IMR-90 (cell line): ENCODE data around the gene EXOC6. TPM values are rescaled to one million over a fixed set of nuclear protein-coding genes. Genes with fewer than 3 reads are reported as not detected.

Experiments
- ATAC-seq: fragments of 200-7000 bp; cut with Tn5 transposase; 2 replicates; pipeline ENCODE4 v1.9.1; 2020; ENCODE audit warnings: low read depth, mild to moderate bottlenecking, moderate library complexity
- BruUV-seq: library from RNA; stranded (reverse); fragments of 400-500 nt; replicated peaks from 2 replicates; lab custom pipeline; 2021; lab: Mats Ljungman, UMichigan
- CTCF ChIA-PET: fragments of 300-600 bp; formaldehyde crosslinking; extraction: SDS; loops from one replicate; lab custom pipeline; 2021; ENCODE audit warnings: antibody characterized with exemption; lab: Yijun Ruan, JAX
- POLR2A ChIA-PET: fragments of 300-600 bp; sonication (Branson Sonifier 250); formaldehyde crosslinking; loops from one replicate; lab custom pipeline; 2022; ENCODE audit warnings: antibody characterized with exemption; ENCODE audit not compliant: unreplicated experiment; lab: Charles Lee
- DNase-seq: peaks from one replicate; pipeline ENCODE4 v3.0.0; 2013
- H2AFZ ChIP-seq: replicated peaks from 2 replicates; pipeline ENCODE3; 2013; ENCODE audit warnings: low read length, mild to moderate bottlenecking; ENCODE audit not compliant: poor library complexity
- H2AK5ac ChIP-seq: 2 replicates; pipeline ENCODE4 v1.6.1; 2013; ENCODE audit warnings: low read depth, low read length, inconsistent platforms
- H2AK9ac ChIP-seq: replicated peaks from 2 replicates; pipeline ENCODE3; 2013; ENCODE audit warnings: mild to moderate bottlenecking, low read depth, low read length, moderate library complexity; ENCODE audit not compliant: poor library complexity
- H2BK120ac ChIP-seq: 2 replicates; pipeline ENCODE4 v1.6.1; 2013; ENCODE audit warnings: low read depth, low read length, inconsistent platforms
- H2BK15ac ChIP-seq: 3 replicates; pipeline ENCODE4 v1.6.1; 2013; ENCODE audit warnings: low read depth, low read length, inconsistent platforms
- H2BK20ac ChIP-seq: 2 replicates; pipeline ENCODE4 v1.6.1; 2013; ENCODE audit warnings: low read depth, mild to moderate bottlenecking, inconsistent platforms, low read length, moderate library complexity
- H2BK5ac ChIP-seq: 2 replicates; pipeline ENCODE4 v1.6.1; 2013; ENCODE audit warnings: mild to moderate bottlenecking, low read depth, low read length, inconsistent platforms; ENCODE audit not compliant: poor library complexity, severe bottlenecking
- H3K14ac ChIP-seq: replicated peaks from 2 replicates; pipeline ENCODE4 v1.6.1; 2013; ENCODE audit warnings: low read depth, low read length, inconsistent platforms
- H3K18ac ChIP-seq: 2 replicates; pipeline ENCODE4 v1.6.1; 2013; ENCODE audit warnings: low read depth, low read length, control low read depth
- H3K23ac ChIP-seq: 2 replicates; pipeline ENCODE4 v1.6.1; 2013; ENCODE audit warnings: low read depth, low read length, inconsistent platforms
- H3K27ac ChIP-seq: 2 replicates; pipeline ENCODE4 v1.5.1; 2013; ENCODE audit warnings: mild to moderate bottlenecking, control low read depth, low read length; ENCODE audit not compliant: insufficient read depth
- H3K27me3 ChIP-seq: 2 replicates; pipeline ENCODE4 v1.6.1; 2013; ENCODE audit warnings: low read length; ENCODE audit not compliant: control insufficient read depth, insufficient read depth
- H3K36me3 ChIP-seq: 2 replicates; pipeline ENCODE4 v1.6.1; 2013; ENCODE audit warnings: low read length, mixed read lengths; ENCODE audit not compliant: control insufficient read depth, insufficient read depth
- H3K4ac ChIP-seq: 2 replicates; pipeline ENCODE4 v1.6.1; 2013; ENCODE audit warnings: low read depth, low read length, inconsistent platforms
- H3K4me1 ChIP-seq: 2 replicates; pipeline ENCODE4 v1.6.1; 2013; ENCODE audit warnings: low read length, mixed read lengths; ENCODE audit not compliant: control insufficient read depth, insufficient read depth
- H3K4me2 ChIP-seq: 2 replicates; pipeline ENCODE4 v1.6.1; 2013; ENCODE audit warnings: low read depth, mild to moderate bottlenecking, control low read depth, low read length, moderate library complexity
- H3K4me3 ChIP-seq: 2 replicates; pipeline ENCODE4 v1.5.1; 2013; ENCODE audit warnings: low read depth, mild to moderate bottlenecking, control low read depth, low read length, moderate library complexity; ENCODE audit not compliant: insufficient read depth
- H3K56ac ChIP-seq: 2 replicates; pipeline ENCODE4 v1.6.1; 2013; ENCODE audit warnings: low read length, inconsistent platforms; ENCODE audit not compliant: insufficient read depth; ENCODE audit errors: extremely low read depth
- H3K79me1 ChIP-seq, 2 experiments: 2 replicates each; pipeline ENCODE4 v1.6.1; 2013; ENCODE audit warnings: low read length in 2 of 2, inconsistent platforms in 1 of 2, low read depth in 1 of 2
- H3K9ac ChIP-seq: 2 replicates; pipeline ENCODE4 v1.6.1; 2013; ENCODE audit warnings: low read depth, low read length, control low read depth
- H3K9me1 ChIP-seq: 2 replicates; pipeline ENCODE4 v1.6.1; 2013; ENCODE audit warnings: low read length, inconsistent platforms; ENCODE audit not compliant: insufficient read depth
- H3K9me3 ChIP-seq: 2 replicates; pipeline ENCODE4 v1.6.1; 2013; ENCODE audit warnings: low read length; ENCODE audit not compliant: control insufficient read depth, insufficient read depth
- H4K20me1 ChIP-seq: 2 replicates; pipeline ENCODE4 v1.6.1; 2013; ENCODE audit warnings: low read length, inconsistent platforms; ENCODE audit not compliant: insufficient read depth
- H4K5ac ChIP-seq: 2 replicates; pipeline ENCODE4 v1.6.1; 2013; ENCODE audit warnings: mild to moderate bottlenecking, low read depth, low read length, control low read depth
- H4K8ac ChIP-seq, 2 experiments: 2 replicates each; pipeline ENCODE4 v1.6.1; 2013; ENCODE audit warnings: low read depth in 2 of 2, low read length in 2 of 2, control low read depth in 1 of 2, inconsistent platforms in 1 of 2
- H4K91ac ChIP-seq: 2 replicates; pipeline ENCODE4 v1.6.1; 2013; ENCODE audit warnings: low read depth, low read length, inconsistent platforms; ENCODE audit not compliant: insufficient read depth
- BHLHE40 ChIP-seq: fragments of 150-350 bp; IDR thresholded peaks from 2 replicates; pipeline ENCODE4 v1.6.1; 2016; ENCODE audit warnings: mild to moderate bottlenecking, low read depth, low read length
- CHD1 ChIP-seq: IDR thresholded peaks from 2 replicates; pipeline ENCODE4 v1.6.1; 2012; ENCODE audit warnings: low read depth, low read length, improper control_type of control experiment
- CTCF ChIP-seq: conservative IDR thresholded peaks from 2 replicates; pipeline ENCODE4 v1.5.1; 2012; ENCODE audit warnings: mild to moderate bottlenecking, low read depth, low read length, improper control_type of control experiment
- ELK1 ChIP-seq: fragments of 150-350 bp; IDR thresholded peaks from 2 replicates; pipeline ENCODE4 v1.6.1; 2016; ENCODE audit warnings: low read depth, mild to moderate bottlenecking, low read length, moderate library complexity, borderline replicate concordance
- FOS ChIP-seq: fragments of 150-350 bp; IDR thresholded peaks from 2 replicates; pipeline ENCODE4 v1.6.1; 2016; ENCODE audit warnings: low read depth, low read length
- MAFK ChIP-seq: IDR thresholded peaks from 2 replicates; pipeline ENCODE4 v1.6.1; 2012; ENCODE audit warnings: low read depth, low read length, improper control_type of control experiment
- MAZ ChIP-seq: IDR thresholded peaks from 2 replicates; pipeline ENCODE4 v1.6.1; 2012; ENCODE audit warnings: low read depth, mild to moderate bottlenecking, low read length, improper control_type of control experiment, moderate library complexity, borderline replicate concordance
- MXI1 ChIP-seq: IDR thresholded peaks from 2 replicates; pipeline ENCODE4 v1.6.1; 2012; ENCODE audit warnings: low read depth, mild to moderate bottlenecking, low read length, moderate library complexity, borderline replicate concordance
- NFE2L2 ChIP-seq: fragments of 150-350 bp; IDR thresholded peaks from 2 replicates; pipeline ENCODE4 v1.6.1; 2016; ENCODE audit warnings: low read depth, mild to moderate bottlenecking, low read length
- POLR2A ChIP-seq: IDR thresholded peaks from 2 replicates; pipeline ENCODE4 v1.6.1; 2012; ENCODE audit warnings: mild to moderate bottlenecking, low read depth, low read length
- RAD21 ChIP-seq: IDR thresholded peaks from 2 replicates; pipeline ENCODE4 v1.6.1; 2012; ENCODE audit warnings: low read length, improper control_type of control experiment
- RCOR1 ChIP-seq: IDR thresholded peaks from 2 replicates; pipeline ENCODE4 v1.6.1; 2012; ENCODE audit warnings: mild to moderate bottlenecking, low read length, improper control_type of control experiment; ENCODE audit not compliant: insufficient replicate concordance
- RFX5 ChIP-seq: IDR thresholded peaks from 2 replicates; pipeline ENCODE4 v1.8.0; 2012; ENCODE audit warnings: low read depth, mild to moderate bottlenecking, low read length, moderate library complexity
- SMC3 ChIP-seq: fragments of 150-350 bp; IDR thresholded peaks from 2 replicates; pipeline ENCODE4 v1.6.1; 2016; ENCODE audit warnings: low read depth, mild to moderate bottlenecking, antibody characterized with exemption, low read length, moderate library complexity
- USF2 ChIP-seq: fragments of 150-350 bp; IDR thresholded peaks from 2 replicates; pipeline ENCODE4 v1.6.1; 2017; ENCODE audit warnings: mild to moderate bottlenecking, antibody characterized with exemption, low read length, low read depth
- WGBS, 2 experiments: methylation state at CpG; one replicate each; pipeline versions ENCODE4 v1.1.5 to v1.1.7; 2013; ENCODE audit warnings: missing lambda C conversion rate in 2 of 2; ENCODE audit not compliant: insufficient read length in 1 of 2; ENCODE audit errors: extremely low coverage in 2 of 2; 5-methylcytosine and 5-hydroxymethylcytosine counted together
- dilution Hi-C: fragments of 300-500 bp; cut with HindIII; formaldehyde crosslinking; loops from one replicate; pipeline ENCODE4 v1.14.3; 2018; ENCODE audit warnings: low sequenced_read_pairs; ENCODE audit not compliant: unreplicated experiment
- in situ Hi-C: fragments of 300-500 bp; cut with MboI; formaldehyde crosslinking; loops from 3 replicates; pipeline ENCODE4 v1.14.3; 2019; ENCODE audit warnings: low sequenced_read_pairs, inconsistent platforms, mixed read lengths
- intact Hi-C: fragments of 100-400 bp; cut with micrococcal nuclease; formaldehyde crosslinking; loops from 2 replicates; pipeline ENCODE4 v1.10.0; 2022
- polyA plus RNA-seq, 3 experiments: library from polyadenylated mRNA; depleted of rRNA; stranded (reverse); fragments of >200 nt; gene quantifications; 2 replicates each; pipeline ENCODE4 v1.2.3, GENCODE V29; 2012; ENCODE audit warnings: low replicate concordance in 1 of 3
- total RNA-seq: library from RNA; depleted of rRNA; stranded (reverse); fragments of >200 nt; gene quantifications from 2 replicates; pipeline ENCODE4 v1.2.3, GENCODE V29; 2012

EXOC6 gene
- total and polyA plus RNA-seq, 2 of the 4 experiments (the other 2 are of a cell fraction): 4.5 to 11.5 TPM

GRCh38 chr10:92915892-92916291, 67.6 kb downstream of the EXOC6 start:
- Histone ChIP-seq H3K27me3 (no peaks in the 10 kb centered on the region), H2BK20ac (no peak overlapping the region), H4K8ac (no peak overlapping the region), H3K9ac (no peak overlapping the region), H3K4me1 (no peaks in the 10 kb centered on the region), H4K20me1 (no peaks in the 10 kb centered on the region), H3K4me3 (no peak overlapping the region), H2AK9ac (no peak overlapping the region), H2AFZ (no peak overlapping the region), H3K9me3 (no peaks in the 10 kb centered on the region), H2BK120ac (no peak overlapping the region), H2AK5ac (no peak overlapping the region), H3K9me1 (no peaks in the 10 kb centered on the region), H2BK15ac (no peak overlapping the region), H4K91ac (no peak overlapping the region), H3K27ac (no peak overlapping the region), H3K36me3 (peaks cover 2% of the 10 kb centered on the region), H3K4me2 (no peak overlapping the region), H4K5ac (no peak overlapping the region), H3K23ac (no peak overlapping the region; the same call in 1 of the 2 replicates), H2BK5ac (no peak overlapping the region), H3K4ac (no peak overlapping the region), H3K79me1 (no peaks in the 10 kb centered on the region), H3K18ac (no peak overlapping the region), H3K56ac (no peak overlapping the region), H3K14ac (no peak overlapping the region)
- ChIA-PET POLR2A (no interaction called here), CTCF (interaction anchor here (0.5 to 1.0 kb wide), 2 partner anchors 34 to 361 kb away, joined by 3 read pairs; no protein-coding TSS in a partner anchor)
- WGBS, 2 experiments: no CpG with 5 or more reads among the region's 3 CpGs
- in situ Hi-C loops (no loop called here), intact Hi-C loops (no loop called here), dilution Hi-C loops (no loop called here)
- no TSS peak for BruUV-seq
- TF ChIP-seq MAFK (no peak), ELK1 (no peak), POLR2A (no peak), MAZ (no peak), FOS (no peak), SMC3 (no peak), NFE2L2 (no peak), RAD21 (no peak), MXI1 (no peak), RCOR1 (no peak), CHD1 (no peak), USF2 (no peak), RFX5 (no peak), CTCF (no peak), BHLHE40 (no peak)
- DNase-seq (no peak), ATAC-seq (no peak)
